HG02642 (cell line): Measurements from ENCODE around the gene SLC22A14.
"Not testable (repeated sequence)": the region's sequence is repeated elsewhere in the genome, so short reads cannot be mapped to it uniquely, and the experiment has no call there.

Source experiments
- ATAC-seq: cut with Tn5 transposase; IDR thresholded peaks from one replicate; pipeline ENCODE4 v1.9.1; 2021; ENCODE audit warnings: mild to moderate bottlenecking; ENCODE audit not compliant: unreplicated experiment, poor library complexity

SLC22A14 gene

DNA sequence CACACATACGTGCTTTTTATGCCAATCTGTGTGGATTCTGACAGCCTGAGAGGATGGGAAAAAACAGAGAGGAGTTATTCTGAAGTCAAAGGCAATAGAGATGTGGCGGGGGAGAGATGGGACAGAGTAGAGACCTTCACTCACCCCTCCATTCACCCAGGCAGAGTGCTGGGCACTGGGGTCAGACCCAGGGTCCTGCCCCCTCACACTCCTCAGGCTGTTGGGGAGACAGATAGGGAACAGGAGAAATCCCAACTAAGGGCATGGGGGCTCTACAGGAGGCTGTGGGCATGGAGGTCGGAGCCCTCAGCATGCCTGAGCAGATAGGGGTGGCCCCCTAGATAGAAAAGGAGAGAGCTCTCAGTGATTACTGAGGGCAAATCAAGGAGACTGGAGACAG is 30.3 kb downstream of the SLC22A14 start:
- no peak for ATAC-seq

DNA sequence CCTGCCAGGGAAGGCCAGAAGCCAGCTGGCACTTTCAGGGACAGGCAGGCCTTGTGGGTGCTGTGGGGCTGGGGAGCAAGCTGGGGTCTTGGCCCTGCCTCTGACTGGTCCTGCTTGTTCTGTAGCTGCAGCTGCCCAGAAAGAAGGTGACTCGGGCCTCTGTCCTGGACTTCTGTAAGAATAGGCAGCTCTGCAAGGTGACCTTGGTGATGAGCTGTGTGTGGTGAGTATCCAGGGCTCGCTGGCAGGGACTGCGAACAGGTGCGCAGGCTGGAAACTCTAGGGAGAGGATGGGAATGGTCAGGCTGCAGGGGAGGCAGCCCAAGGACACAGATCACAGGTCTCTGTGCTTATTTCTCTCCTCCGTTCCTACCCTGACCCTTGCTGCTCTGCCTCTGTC is 31.2 kb downstream of the SLC22A14 start:
- no peak for ATAC-seq

DNA sequence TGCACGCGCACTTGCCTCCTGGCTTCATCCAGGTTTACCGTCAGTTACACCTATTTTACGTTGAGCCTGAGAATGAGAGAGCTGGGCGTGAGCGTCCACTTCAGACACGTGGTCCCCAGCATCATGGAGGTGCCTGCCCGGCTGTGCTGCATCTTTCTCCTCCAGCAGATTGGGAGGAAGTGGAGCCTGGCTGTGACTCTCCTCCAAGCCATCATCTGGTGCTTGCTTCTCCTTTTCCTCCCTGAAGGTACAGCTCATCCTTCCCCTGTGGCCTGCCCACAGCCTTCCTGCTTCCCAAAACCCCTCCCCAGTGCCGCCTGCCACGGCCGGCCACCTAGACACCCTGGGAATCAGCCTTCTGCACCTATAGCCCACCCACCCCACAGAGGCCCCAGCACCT is 31.6 kb downstream of the SLC22A14 start:
- no peak for ATAC-seq

GRCh38 chr3:38314112-38314763 is 32.1 kb downstream of the SLC22A14 start:
- ATAC-seq, result no peak

DNA sequence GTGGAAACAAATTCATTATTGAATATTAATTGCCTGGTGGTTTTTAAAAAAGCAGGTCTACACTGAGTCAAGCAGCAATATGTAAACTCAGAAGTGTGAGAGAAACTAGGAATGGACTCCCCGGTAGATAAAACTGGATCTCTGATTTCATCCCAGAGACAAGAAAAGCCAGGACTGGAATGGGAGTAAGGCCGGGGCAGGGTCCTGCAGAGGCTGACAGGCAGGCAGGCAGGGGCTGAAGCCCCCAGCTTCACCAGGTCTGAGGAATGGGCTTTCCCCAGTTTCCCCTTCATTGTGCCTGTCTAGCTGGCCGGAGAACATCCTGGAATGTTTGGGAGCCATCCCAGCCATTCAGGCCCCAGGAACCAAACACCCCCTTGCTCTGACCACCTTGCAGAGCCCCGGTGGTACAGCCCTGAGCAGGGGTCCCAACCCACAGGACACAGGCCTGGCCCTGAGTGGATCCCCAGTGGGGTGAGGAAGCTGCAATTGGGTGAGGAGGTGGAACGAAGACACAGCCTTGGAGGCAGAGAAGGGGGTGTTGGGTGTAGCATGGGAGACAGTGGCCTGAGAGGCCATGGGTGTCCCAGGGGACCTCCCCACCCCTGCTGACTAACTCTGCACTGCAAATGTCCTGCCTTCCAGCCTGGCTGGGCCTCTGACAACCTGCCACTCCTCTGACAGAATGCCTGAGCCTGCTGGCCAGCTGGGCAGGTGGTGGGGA is 32.8 kb downstream of the SLC22A14 start:
- ATAC-seq, result no peak

DNA sequence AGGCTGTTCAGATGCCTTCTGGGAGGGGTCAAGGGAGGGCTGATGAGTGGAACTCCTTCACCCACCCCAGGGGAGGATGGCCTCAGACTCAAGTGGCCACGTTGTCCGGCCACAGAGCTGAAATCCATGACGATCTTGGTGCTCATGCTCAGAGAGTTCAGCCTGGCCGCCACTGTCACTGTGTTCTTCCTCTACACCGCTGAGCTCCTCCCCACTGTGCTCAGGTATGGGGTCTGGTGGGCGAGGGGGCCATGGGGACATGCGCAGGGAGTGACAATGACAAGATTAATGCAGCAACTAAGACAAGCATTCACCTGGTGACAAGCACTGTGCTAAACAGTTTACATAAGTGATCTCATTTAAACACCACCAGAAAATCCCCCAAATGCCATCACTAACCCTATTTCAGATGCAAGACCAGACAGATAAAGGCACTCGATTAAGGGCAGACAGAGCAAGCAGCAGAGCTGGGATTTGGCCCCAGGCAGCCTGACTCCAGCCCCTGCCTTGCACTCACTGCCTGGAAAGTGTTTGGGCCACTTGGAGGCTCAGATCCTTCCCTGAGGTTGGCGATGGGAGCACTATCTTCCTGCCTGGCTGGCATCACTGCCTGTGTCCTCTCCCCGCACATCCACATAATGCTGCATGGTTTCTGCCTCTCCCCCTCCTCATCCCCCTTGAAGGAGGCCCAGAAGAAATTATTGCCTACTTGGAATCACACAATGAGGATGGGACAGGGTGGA is 33.6 kb downstream of the SLC22A14 start:
- no peak for ATAC-seq

GRCh38 chr3:38316356-38317191 is 34.5 kb downstream of the SLC22A14 start:
- no peak for ATAC-seq

DNA sequence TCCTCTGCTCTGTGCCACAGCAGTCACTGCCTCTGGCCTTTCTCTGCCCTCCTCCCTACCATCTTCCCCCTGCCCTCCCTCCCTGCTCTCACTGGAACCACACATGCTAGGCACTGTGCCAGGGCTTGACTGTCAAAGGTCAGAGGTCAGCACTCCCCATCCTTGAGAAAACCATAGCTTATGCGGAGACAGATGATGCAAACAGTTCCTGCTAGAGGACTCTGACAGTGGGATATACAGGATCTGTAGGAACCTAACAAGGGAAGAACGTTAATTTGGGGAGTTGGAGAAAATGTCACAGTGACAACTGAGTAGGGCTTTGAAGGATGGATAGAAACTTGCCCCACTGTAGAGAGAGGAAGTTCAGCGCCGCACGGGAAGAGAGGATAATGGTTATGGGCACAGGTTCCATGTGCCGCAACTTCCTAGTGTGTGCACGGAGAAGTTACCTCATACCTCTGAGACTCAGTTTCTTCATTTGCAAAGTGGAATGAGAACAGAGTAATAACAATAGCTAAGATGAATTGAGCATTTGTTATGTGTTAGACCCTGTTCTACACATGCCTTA is 35.2 kb downstream of the SLC22A14 start:
- ATAC-seq, result no peak

DNA sequence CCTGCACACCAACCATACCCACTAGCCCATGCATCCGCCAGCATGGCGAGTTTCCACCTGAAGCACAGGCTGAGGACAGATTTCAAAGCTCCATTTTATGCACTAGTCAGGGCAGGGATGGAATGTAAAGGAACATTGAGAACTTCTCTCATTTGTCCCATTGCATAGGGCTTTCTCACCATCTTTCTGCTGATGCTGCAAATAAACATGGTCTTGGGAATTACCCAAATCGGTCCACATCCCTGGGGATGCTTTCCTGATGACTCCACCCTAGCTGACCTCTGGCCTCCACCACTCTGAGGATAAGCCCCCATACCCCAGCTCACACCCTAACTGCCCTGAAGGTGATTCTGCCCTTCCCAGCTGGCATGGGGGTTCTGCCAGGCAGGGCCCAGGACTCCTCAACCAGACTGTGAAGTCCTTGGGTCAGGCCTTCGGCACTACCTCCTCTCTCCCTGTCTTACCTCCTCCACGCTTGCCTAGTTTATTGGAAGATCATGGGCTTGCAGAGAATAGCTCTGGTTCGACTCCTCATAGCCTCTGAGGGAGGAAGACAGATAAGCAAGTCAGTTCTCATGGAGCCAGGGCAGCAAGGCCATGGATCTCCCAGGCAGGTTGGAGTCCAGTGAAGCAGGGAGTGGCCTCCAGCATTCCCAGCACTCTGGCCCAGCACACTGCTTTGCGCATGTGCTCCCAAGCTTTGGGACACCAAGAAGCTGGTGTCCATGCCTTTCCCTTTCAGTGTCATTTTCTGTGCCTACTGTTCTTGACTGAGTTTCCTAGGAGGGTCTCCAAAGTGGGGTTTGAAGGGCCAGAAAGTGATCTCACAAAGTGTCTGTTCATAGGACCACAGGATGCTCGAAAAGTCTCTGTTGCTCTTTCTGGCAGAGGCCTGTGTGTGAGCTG is 36.9 kb downstream of the SLC22A14 start:
- no peak for ATAC-seq

- ATAC-seq, result not testable (repeated sequence)
These were observed 38.5 kb downstream of the SLC22A14 start for GRCh38 chr3:38320638-38321037.

GRCh38 chr3:38323060-38323459 is 41.0 kb downstream of the SLC22A14 start:
- ATAC-seq, result no peak

DNA sequence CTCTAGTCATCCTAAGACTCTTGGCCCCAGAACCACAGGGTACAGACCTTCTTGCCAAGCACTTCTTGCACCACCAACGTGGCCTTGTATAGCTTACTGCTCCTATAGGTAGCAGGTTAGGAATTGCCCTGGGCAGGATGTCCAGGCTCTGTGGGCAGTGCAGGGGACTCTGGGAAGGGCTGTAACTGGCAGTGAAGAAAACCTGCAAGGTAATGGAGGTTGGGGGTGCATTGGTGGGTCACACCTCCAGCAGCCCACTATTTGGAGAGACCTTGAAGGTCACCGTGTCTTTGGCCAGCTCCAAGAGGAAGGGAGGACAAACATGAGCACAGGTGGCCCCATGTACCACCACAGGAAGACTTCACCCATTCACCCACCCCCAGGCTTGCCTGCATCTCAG is 43.2 kb downstream of the SLC22A14 start:
- no peak for ATAC-seq

GRCh38 chr3:38327335-38328009 is 45.4 kb downstream of the SLC22A14 start:
- no peak for ATAC-seq

DNA sequence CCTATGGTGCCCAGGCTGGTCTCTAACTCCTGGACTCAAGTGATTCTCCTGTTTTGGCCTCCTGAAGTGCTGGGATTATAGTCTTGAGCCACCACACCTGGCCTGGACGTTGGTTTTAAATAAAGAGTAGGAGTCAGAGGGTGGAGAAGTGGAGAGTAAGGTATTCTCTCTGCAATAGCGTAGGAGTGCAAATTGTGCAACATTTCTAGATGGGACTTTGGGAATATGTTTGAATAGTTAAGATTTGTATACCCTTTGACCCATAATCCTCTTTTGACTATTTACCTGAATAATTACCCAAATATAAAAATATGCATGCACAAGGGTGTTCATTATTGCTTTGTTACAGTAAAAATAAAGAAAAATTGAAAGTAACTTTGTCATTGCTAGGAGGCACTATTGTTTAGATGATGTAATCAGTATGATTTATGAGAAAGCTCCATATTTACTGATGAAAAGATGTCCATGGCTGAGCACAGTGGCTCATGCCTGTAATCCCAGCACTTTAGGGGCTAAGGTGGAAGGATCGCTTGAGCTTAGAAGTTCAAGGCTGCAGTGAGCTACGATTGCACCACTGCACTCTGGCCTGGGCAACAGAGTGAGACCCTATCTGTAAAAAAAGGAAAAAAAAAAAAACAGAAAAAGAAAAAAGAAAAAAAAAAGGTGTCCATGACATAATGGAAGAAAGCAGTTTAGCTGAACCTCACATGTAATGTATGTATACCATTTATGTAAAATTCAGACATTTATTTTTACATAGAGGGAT is 49.3 kb downstream of the SLC22A14 start:
- ATAC-seq, result no peak

DNA sequence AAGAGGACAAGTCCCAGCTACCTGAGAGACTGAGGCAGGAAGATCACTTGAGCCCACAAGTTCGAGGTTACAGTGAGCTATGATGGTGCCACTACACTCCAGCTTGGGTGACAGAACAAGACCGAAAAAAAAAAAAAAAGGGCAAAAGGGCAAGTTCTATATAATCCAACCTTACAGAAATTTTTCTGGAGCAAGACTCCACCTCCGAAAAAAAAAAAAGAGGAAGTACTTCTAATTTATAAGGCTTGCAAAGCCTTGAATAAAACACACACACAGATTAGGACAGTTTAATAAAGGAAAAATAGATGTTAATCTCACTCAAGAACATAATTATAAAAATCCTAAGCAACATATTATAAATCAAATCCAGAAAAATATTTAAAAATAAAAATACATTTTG is 50.1 kb downstream of the SLC22A14 start:
- ATAC-seq, result no peak

DNA sequence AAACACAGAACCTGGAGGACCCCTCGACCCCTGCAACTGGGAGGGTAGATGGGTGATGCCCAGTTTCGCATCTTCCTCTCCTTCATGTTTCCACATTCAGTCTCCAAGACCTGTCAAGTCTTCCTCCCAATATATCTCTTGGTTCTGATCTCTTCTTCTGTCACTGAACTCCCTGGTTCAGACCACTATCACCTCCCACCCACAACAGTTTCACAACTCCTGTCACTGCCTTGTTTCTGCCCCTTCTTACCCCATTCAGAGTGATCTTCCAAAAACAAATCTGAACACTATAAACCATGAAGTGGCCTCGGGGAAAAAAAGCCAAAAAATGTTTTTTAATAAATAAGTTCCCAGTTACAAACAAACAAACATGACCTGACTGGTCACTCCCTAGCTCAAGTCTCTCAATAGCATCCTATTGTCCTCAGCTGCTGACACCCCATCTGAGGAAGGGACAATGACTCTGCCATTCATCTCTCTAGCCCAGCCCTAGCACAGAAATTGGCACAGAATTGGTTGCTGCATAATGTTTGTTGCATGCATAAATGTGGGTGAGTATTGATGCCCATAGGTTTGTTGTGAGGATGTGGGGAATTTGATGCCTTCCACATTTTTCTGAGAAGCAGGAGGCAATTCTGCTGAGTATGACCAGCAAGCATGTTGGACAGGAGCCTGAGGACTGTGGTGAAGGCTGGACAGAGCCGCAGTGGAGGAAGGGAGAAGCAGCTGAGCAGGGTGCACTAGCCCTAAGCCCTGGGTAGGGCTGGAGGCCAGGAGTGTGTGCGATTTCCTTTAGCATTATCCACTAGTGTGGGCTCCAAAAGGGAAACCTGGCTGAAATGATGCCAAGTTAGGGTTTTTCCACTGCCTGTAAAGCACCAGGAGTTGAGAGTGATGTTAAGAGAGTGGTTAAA is 52.3 kb downstream of the SLC22A14 start:
- no peak for ATAC-seq

DNA sequence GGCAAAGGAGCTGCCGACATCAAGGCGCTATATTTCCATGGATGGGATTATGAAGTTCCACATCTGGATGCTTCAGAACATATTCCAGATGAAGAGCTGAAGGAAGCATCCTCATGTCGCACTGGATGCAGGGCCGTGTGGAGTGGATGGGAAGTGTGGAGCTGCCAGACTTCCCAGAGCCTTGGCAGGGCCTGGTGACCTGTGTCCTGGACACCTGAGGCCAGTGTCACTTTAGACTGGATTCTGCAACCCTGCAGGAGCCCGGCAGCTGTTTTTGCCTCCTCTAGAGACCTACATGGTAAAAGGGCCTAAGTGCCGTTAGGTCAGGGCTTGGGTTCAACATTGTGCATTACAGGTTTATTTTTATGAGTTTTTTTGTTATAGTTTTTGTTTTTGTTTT is 53.2 kb downstream of the SLC22A14 start:
- ATAC-seq, result no peak
